ACHN (cell line): ENCODE results near the gene ATP6V0A1.
"Not testable (repeated sequence)": the region's sequence is repeated elsewhere in the genome, so short reads cannot be mapped to it uniquely, and the experiment has no call there.

Experiments used
- DNase-seq: peaks from one replicate; pipeline ENCODE4 v3.0.0-alpha.2; 2015
- in situ Hi-C: cut with HindIII; loops from 2 replicates; pipeline ENCODE4 v1.10.0; 2017; ENCODE audit warnings: low sequenced_read_pairs, low pct_ligation_motif_present, low pct_unique_long_range_greater_than_20kb

The ATP6V0A1 gene

DNA sequence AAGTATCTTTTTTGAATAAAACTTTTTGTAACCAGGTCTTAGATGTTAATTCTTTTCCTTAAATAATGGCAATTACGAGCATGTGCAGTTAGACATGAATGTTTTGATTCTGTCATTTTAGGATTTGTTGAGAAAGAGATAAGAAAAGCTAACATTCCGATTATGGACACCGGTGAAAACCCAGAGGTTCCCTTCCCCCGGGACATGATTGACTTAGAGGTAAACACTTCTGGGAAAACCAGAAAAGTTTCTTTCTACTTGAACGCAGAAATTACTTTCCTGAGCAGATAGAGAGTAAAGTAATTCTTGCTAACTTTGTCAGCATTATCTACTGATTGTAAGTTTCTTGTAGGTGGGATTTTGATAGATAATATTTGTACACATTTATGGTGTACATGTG is 9.2 kb downstream of the ATP6V0A1 start:
- in situ Hi-C loops, result no loop called here
- no peak for DNase-seq

DNA sequence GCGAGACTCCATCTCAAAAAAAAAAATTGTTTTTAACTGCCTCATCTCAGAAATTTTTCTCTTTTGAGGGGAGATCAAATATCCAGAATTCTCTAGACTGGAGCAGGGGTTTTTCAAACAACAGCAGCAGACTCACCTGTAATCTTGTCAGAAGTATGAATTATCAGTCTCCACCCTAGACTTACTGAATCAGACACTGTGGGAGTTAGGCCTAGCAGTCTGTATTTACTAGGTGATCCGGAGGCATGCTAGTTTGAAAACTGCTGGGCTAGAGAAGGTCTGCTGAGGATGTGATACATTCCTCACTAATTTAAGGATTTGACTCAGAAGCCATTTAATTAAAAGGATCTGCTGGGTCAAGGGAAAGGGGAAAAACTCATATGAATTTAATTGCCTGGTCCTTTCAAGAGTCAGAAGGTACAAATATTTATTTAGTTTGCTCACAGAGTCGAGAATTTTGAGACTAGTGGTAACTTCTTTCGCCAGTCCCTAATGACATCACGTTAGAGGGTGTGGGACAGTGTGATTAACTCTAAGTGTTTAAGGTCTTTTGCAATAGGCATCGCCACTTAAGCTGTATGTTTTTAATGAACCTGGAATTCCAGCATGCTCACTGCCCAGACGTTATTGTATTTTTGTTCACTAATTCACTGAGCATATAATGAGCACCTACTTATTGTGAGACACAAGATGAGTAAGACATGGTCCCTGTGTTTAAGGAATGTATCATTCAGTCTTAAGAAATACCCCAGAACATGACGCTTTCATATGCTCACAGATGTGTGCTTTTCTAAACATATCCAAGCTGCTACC is 14.2 kb downstream of the ATP6V0A1 start:
- in situ Hi-C loops, result no loop called here
- no peak for DNase-seq

GRCh38 chr17:42474276-42474675 is 15.6 kb downstream of the ATP6V0A1 start:
- in situ Hi-C loops, result no loop called here
- no peak for DNase-seq

- no peak for DNase-seq
- in situ Hi-C loops, result no loop called here
These were observed 16.4 kb downstream of the ATP6V0A1 start for GRCh38 chr17:42475121-42475520.

DNA sequence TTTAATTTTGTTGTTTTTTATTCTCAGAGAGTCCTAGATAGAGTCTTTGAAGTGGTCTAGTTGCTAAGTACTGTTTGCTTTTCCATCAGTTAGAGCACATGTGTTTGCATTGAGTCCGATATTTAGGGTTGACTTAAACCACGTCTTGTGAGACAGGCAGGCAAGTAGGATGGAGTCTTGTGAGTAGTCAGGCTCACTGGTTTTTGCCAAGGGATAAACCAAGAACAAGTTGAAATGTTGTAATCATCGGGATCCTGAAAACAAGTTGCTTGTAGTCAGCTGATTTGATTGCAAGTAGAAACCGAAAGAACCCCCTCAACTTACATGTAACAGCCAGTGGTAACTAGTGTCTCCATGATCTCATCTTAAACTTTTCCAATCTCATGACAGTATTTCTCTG is 17.2 kb downstream of the ATP6V0A1 start:
- DNase-seq, result no peak
- in situ Hi-C loops, result no loop called here

DNA sequence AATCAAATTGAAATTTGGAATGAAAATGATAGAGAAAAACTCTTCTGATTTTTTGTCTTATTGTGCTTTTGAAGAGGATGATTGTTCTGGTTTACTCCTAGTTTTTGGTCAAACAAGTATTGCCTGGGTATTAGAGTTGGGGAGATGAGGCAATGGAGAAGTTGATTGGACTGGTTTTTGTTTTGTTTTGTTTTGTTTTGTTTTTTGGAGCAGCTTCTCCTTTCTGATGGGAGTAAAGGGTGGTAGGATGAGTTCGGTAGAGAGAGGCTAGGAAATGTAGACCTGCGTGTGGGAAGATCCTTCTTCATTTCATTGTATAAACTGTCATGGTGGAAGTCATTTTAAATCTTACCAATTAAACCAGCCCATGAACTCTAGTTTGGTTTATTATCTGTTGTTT is 17.7 kb downstream of the ATP6V0A1 start:
- in situ Hi-C loops, result no loop called here
- DNase-seq, result no peak

- no peak for DNase-seq
- in situ Hi-C loops, result no loop called here
These were observed 18.5 kb downstream of the ATP6V0A1 start for GRCh38 chr17:42477173-42477572.

DNA sequence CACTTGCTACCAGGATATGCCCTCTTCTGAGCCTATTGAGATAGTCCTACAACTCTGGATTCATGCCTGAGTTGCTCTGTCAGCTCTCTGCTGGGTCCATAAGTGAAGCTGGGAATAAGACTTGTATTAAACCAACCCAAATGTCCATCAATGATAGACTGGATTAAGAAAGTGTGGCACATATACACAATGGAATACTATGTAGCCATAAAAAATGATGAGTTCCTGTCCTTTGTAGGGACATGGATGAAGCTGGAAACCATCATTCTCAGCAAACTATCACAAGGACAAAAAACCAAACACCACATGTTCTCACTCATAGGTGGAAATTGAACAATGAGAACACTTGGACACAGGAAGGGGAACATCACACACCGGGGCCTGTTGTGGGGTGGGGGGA is 19.1 kb downstream of the ATP6V0A1 start:
- DNase-seq, in situ Hi-C loops: not testable (repeated sequence)

- no peak for DNase-seq
- in situ Hi-C loops, result no loop called here
These were observed 25.6 kb downstream of the ATP6V0A1 start for GRCh38 chr17:42484304-42484703.

- DNase-seq, result no peak
- in situ Hi-C loops, result no loop called here
These were observed 27.0 kb downstream of the ATP6V0A1 start for GRCh38 chr17:42485680-42486079.

- in situ Hi-C loops, result no loop called here
- DNase-seq, result no peak
These were observed 29.4 kb downstream of the ATP6V0A1 start for GRCh38 chr17:42488032-42488431.

DNA sequence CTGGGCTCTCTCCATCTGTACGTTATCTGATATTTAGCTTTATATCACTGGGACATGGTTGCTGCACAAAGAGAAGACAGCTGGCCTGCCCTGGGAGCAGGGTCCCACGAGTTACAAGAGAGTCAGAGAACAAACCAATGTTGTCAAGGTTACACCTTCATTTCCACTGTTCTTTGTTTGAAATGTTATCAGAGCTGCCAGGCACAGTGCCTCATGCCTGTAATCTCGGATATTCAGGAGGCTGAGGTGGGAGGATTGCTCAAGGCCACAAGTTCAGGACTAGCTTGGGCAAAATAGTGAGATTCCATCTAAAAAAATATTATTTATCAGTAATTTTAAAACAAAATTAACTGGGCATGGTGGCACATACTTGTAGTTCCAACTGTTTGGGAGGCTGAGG is 34.6 kb downstream of the ATP6V0A1 start:
- DNase-seq, result no peak
- in situ Hi-C loops, result no loop called here

- in situ Hi-C loops, result no loop called here
- DNase-seq, result no peak
These were observed 36.0 kb downstream of the ATP6V0A1 start for GRCh38 chr17:42494673-42495072.

DNA sequence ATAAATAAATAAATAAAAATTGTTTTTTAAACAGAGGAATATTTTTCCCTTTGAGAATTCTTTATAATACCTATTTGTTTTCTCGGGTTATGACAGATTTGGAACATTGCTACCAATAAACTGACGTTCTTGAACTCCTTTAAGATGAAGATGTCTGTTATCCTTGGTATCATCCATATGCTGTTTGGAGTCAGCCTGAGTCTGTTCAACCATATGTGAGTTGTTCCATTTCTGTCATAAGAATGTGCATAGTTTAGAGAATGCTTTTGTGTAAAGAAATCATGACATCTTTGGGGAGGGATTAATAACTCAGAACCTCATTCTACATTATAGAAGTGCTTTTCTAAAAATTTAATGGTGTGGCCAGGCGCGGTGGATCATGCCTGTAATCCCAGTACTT is 40.1 kb downstream of the ATP6V0A1 start:
- in situ Hi-C loops, result no loop called here

DNA sequence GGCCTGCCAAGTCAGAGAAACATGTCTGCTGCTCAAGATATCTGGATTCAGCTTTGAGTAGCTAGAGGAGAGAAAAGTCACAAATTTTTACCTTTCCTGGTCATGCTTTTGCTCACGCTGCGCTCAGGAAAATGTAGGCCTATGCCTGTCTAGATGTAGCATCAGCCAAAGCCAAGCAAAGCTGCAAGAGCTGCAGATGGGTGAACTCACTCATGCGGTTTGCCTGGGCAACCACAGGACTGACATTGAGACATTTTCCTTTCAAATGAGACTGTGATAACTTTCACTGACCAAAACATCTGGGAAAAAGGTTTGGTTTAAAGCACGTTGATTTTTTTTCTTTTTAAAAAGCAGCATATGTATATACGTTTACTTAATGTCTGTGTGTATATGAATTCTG is 43.4 kb downstream of the ATP6V0A1 start:
- DNase-seq, result no peak
- in situ Hi-C loops, result no loop called here

More for the DNA sequence above, 40.1 kb downstream of the ATP6V0A1 start:
- no peak for DNase-seq

- DNase-seq, result no peak
- in situ Hi-C loops, result no loop called here
These were observed 44.2 kb downstream of the ATP6V0A1 start for GRCh38 chr17:42502926-42503325.

DNA sequence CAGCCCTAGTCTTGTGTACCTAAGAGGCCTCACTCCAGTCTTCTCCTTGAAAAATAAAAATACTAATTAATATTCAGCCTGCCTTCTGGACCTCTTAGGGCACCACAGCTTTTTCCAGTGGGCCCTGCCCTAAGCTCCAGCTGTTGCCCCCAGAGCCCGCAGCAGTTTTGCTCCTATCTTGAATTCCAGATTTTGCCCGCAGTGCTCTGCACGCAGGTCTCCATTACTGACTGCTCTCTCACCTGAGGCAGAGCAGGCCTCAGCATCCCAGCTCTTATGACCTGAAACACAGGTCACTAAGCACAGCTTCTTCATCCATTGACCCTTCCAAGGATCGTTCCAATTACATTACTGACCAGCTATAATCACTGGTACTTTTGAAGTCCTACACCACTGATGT is 49.0 kb downstream of the ATP6V0A1 start:
- in situ Hi-C loops, result no loop called here
- DNase-seq, result no peak

DNA sequence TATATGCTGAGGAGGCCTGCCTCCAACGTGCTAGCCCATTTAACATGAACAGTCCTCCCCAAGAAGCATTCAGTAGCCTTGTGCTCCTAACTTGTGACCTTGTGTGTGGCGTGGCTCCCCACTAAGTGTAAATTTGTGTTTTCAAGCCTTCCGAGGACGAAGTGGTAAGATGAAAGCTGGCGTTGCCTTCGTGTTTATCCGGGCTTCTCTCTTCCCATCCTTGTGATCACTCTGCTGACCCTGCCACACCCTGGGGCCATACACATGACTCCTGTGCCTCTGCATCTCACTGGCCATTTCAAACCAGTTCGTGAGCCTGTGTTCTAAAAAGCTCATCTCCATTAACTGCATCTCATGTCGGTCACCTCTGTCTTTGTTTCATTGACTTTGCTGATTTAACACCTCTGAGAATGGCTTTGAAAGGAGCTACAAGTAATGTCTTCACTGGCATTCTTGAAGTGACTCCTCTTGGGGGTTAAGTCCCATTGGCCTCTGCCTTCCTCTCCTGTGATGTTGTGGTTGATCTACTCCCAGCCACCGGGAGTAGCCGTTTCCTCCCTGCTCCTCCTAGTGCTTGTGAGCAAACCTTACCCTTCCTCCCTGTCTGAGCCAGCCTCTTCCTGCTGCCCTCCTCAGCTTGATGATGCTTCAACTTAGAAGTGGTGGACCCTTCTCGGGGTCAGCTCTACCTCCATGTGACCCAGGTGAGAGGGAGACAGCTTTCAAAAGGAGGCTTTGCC is 49.9 kb downstream of the ATP6V0A1 start:
- in situ Hi-C loops, result no loop called here
- no peak for DNase-seq

- no peak for DNase-seq
- in situ Hi-C loops, result no loop called here
These were observed 50.7 kb downstream of the ATP6V0A1 start for GRCh38 chr17:42509409-42509808.

DNA sequence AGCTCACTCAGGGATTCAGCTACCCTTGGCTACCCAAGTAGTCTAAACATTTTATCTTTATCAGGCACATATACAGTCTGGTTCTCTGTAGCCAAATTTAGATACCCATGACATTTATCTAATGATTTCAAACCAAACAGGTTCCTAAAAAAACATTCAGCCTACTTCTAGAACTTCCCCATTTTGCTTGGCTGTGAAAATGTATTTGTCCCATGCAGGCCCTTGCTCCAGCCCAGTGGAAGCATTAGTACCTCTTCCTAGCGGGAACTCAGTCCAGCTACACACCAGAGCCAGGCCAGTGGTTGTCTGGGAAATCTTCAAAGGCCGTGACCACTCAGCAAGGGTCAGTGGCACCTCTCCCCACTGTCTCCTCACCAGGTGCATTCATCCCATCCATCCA is 51.2 kb downstream of the ATP6V0A1 start:
- in situ Hi-C loops, result no loop called here
- DNase-seq, result no peak
